HG03196 (cell line): ENCODE results near the gene UTP14C.
"Not testable (repeated sequence)": the region's sequence is repeated elsewhere in the genome, so short reads cannot be mapped to it uniquely, and the experiment has no call there.

ENCODE experiments used
- ATAC-seq: cut with Tn5 transposase; IDR thresholded peaks from one replicate; pipeline ENCODE4 v1.9.1; 2021; ENCODE audit not compliant: unreplicated experiment

Gene UTP14C

DNA sequence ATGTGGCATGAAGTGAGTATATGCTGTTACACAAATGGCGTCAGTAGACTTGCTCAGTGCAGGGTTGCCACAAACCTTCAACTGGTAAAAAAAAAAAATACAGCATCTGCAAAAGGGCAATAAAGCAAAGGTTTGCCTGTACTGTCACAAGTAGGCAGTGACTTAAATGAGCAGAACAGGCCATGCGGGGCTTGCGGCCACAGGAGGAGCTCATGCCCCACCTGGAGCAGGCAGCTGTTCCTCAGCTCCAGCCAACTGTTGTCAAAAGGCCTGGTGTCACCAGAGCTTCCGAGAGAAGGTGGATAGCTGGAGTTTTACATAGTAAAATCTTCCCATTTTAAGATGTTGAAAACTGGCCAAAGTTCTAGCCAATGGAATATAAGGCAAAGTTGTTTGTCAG is 20.9 kb upstream of the UTP14C start:
- no peak for ATAC-seq

- no peak for ATAC-seq
These were observed 19.9 kb upstream of the UTP14C start for GRCh38 chr13:52004511-52005170.

GRCh38 chr13:52005841-52006522 is 18.5 kb upstream of the UTP14C start:
- no peak for ATAC-seq

DNA sequence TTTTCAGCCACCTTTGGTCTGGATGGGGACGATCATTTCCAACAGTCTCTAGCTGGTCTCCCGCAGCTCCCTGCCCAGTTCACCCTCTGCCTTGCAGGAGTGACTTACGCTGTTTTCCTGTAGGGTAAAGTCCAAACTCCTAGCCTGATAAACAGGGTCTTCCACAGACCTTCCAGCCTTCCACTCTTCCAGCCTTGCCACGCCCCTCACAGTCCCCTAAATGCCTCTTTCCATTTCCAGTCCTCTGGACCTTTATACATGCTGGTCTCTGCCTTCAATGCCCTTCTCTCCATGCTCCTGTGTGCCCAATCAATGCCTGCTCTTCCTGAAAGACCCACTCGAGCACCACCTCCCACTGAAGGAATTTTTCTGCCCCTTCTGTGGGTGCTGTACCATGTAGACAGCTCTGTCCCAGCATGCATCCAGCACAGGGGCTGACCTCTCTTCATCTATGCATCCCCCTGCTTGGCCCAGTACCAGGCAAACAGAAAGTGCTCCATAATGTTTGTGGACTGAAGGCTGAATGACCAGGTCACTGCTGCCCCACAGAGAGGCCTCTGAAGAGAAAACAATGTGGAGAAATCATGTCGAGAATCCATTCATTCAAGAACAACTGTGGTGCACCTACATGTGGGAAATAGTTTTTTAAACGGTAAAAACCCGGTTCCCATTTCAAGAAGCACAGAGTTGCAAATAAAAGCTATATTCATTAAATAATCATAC is 17.8 kb upstream of the UTP14C start:
- ATAC-seq: no peak

DNA sequence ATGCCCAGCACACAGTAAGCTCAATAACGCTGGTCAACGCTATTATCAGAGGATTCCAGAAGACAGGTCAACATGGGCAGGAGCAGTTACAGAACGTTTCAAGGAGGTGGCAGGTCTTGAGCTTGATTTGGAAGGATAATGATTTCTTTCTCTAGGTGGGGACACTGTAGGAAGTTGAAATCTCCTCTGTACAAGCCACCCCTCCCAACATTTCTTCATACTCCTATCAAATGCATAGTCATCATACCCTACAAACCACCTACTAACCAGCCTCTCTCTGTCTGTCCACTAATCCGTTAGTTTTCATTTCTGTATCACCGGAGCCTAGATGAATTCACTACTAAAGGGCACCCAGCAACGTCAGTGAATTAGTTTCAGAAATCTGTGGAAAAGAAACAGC is 14.5 kb upstream of the UTP14C start:
- ATAC-seq: no peak

DNA sequence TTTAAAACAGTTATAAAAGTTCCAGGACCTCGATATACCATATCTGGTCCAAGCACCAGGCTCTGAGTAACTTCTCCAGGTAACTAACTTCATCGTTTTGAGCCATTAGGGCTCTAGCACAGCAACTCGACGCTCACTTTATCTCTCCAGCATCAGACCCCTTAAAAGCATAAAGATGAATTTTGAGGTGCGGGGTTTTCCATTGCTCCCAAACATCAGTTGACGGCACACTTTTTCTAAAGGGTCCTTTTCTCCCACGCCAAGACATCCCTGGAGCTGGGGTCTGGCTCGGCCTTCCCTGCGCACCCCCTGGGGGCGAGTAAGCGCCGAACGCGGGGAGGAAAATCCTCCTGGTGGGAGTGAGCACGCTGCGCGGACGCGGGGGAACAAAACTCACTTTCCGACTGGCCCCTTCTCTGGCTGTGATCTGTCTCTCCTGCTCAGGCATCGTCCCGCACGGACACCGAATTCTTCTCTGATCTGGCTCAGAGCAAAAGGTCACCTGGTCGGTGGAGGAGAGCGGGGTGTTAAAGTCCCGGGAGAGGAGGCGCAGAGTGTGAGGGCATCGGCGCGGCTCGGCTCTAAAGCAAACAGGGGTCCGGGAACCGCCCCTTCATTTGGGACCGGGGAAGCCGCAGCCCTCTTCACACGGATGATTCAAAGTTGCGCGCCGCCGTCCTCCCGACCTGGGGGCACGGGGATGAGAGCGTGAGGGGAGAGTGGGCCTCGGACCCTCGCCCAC is 13.4 kb upstream of the UTP14C start, which contains the start of gene ATP7B:
Gene ATP7B, minus strand, starts transcription at position 561 of the 742 bp plus-strand sequence. Its CDS starts 113 bp downstream, at position 448.
- ATAC-seq: peak; percentile 4

DNA sequence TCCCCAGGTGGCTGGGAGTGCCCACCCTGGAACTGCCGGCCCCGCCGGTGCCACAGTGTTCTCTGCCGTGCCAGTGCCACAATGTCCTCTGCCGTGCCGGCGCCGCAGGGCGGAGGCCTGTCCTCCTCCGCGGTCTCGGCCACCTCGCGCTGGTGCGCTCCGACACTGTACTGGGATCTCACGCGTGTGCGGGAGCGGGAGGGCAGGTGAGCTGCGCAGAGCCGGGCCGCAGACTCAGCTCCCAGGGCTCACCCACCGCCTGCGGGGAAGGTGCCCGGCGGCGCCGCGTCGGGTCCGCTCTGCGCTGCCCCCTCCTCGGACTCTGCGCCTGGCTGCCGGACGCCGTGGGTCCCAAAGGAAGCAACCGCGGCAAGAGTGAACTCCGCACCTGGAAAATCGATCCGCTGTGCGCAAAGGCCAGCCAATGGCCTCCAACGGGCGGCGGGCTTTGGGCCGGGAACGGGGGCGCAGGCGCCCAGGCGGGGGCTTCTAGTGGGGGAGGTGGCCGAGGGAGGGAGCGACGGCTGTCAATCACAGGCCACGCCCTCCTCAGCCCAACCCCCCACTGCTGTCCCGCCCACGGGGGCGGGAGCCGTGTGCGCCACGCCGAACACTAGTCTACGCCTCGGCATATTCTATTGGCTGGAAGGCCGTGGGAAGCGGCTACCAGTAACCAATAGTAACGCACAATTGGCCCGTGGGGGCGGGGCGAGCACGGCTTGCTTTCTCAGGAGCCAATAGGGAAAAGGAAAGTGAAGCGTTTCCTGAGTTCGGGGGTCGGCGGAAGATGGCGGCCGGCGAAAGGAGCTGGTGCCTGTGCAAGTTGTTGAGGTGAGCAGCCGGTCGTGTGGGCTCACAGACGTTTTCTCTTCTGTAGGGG is 12.6 kb upstream of the UTP14C start, which contains the start of gene ALG11:
Gene ALG11, plus strand, starts transcription at position 767 of the 880 bp plus-strand sequence. Its CDS starts 21 bp downstream, at position 788.
- ATAC-seq: peak; percentile 100

- ATAC-seq: no peak
These were observed 12.0 kb upstream of the UTP14C start for GRCh38 chr13:52012512-52012836.

DNA sequence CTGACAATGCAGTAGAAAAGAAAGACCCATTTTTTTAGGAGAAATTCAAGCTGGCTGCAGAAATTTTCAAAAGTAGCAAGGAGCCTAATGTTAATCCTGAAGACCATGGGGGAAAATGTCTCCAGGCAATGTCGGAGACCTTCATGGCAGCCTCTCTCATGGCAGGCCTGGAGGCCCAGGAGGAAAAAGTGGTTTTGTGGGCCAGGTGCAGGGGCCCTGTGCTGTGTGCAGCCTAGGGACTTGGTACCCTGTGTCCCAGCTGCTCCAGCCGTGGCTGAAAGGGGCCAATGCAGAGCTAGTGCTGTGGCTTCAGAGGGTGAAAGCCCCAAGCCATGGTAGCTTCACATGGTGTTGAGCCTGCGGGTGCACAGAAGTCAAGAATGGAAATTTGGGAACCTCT is 8.2 kb upstream of the UTP14C start:
- ATAC-seq: no peak

DNA sequence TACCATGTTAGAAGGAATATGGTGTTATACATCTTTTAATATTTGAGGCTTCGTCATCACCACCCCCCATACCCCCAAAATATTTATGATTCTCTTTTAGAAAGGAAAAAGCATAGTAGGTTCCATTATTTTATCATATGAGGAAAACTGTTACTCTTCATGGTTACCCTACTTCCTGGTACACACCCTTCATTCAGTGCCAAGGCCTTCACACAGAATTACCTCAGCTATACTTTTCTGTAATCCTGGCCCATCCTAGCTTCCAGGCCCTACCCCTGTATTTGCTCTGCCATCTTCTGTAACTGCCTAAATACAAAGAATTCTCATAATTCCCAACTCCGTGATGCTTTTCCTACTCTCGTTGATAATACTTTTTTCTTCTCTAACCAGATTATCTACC is 4.3 kb upstream of the UTP14C start:
- no peak for ATAC-seq

GRCh38 chr13:52022356-52022755 is 2.1 kb upstream of the UTP14C start:
- no peak for ATAC-seq

DNA sequence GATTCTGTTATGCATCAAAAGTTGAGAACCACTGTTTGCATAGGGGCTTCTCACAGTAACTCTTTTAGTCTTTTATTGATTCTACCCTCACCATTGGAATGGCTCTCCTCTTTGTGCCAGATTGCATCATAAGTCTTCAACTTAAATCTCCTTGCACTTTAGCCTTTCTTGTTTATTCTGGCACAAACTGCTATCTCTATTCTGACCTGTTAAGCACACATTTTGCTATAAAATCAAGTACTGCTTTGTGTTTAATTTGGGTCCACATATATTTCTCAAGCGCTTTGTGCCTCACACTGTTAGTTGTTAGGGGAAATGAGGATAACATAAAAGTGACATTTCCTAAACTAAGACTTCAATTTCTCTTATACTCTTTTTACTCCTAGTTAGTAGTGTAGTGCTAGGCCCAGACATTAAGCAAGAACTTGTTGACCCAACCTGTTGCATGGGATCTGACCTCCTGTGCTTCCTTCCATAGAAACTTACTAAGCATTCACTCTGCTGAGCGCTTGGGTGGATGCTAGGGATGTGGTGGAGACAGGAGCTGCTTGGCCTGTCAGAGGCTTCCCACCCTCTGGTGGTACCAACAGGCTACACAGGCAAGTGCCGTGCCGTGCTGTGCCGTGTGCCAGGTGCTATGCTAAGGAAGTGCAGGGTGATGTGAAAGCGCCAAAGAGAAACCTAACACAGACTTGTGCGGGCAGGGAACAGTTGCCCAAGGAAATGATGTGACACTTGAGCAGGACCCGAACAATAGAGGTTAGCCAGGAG is 1.2 kb downstream of the UTP14C start:
- ATAC-seq: no peak

DNA sequence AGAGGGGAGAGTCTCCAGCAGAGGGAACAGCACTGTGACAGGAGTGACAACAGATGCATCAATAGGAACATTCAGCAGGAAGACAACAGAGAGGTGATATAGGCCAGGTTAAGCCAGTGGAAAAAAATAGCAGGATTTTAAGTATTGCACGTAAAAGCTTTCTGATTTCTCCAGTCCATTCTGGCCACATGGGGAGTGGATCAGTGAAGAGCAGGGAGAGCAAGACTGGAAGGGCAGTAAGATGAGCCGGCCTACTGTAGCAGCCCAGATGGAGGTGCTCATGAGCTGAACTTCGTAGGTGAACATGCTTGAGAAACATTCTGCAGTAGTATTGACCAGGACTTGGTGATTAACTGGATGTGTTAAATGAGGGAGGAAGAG is 1.7 kb downstream of the UTP14C start:
- no peak for ATAC-seq

DNA sequence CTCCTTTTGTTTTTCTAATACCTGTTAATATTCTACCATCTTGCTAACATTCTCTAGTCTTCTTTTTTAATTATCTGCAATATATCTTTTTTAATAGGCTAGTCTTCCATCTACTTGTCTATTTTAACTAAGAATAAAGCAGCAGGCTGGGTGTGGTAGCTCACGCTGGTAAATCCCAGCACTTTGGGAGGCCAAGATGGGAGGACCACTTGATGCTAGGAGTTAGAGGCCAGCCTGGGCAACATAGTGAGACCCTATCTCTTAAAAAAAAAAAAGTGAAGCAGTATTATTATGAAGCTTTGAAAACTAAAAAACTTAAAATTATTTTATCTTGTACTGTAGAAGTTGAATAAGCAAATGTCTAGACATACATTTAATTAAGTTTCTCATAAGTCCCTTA is 3.3 kb downstream of the UTP14C start:
- no peak for ATAC-seq

DNA sequence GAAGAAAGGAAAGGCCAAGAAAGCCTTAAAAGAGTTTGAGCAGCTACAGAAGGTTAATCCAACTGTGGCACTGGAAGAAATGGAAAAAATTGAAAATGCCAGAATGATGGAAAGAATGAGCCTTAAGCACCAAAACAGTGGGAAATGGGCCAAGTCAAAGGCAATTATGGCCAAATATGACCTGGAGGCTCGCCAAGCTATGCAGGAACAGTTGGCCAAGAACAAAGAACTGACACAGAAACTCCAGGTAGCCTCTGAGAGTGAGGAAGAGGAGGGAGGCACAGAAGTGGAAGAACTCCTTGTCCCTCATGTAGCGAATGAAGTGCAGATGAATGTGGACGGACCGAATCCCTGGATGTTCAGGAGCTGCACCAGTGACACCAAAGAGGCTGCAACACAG is 5.1 kb downstream of the UTP14C start:
- ATAC-seq: no peak

DNA sequence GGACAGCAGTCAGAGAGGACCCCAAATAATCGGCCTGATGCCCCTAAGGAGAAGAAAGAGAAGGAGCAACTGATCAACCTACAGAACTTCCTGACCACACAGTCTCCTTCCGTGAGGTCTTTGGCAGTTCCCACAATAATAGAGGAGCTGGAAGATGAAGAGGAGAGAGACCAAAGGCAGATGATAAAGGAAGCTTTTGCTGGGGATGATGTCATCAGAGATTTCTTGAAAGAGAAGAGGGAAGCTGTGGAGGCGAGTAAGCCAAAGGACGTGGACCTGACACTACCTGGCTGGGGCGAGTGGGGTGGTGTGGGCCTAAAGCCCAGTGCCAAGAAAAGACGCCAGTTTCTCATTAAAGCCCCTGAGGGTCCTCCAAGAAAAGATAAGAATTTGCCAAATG is 5.9 kb downstream of the UTP14C start:
- ATAC-seq: not testable (repeated sequence)

DNA sequence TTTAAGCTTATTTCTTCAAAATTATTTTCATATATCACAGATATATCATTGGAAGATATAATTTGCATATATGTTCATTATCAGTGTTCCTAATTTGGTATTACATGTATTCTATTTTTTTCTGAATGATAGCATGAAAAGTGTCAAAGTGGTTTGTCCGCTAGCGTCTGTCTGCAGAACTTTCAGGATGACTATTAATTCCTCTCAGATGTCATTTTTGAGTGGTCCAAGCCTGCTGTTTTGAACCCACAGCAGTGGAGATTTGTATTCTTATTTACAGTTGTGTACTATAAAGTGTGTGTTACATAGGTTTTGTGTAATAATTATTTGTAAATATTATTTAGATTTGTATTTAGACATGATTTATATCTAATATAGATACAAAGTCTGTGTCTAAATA is 8.5 kb downstream of the UTP14C start:
- ATAC-seq: no peak

- no peak for ATAC-seq
These were observed 10.2 kb downstream of the UTP14C start for GRCh38 chr13:52034616-52035226.

DNA sequence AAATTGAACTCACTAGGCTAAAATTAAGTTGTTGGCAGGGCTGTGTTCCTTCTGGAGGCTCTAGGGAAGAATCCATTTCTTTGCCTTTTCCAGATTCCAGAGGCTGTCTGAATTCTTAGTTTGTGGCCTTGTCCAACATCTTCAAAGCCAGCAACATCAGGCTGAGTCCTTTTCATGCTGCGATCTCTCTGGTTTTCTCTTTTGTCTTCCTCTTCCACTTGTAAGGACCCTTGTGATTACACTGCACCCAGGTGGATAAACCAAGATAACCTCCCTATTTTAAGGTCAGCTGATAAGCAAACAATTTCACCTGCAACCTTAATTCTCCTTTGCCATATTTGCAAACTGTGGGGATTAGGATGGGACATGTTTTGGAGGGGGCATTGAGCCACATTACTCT is 11.5 kb downstream of the UTP14C start:
- ATAC-seq: no peak
